GM19463 (cell line): Measurements from ENCODE around the gene NRCAM.

Experiments used
- ATAC-seq: cut with Tn5 transposase; IDR thresholded peaks from one replicate; pipeline ENCODE4 v1.9.1; 2021; ENCODE audit warnings: mild to moderate bottlenecking, moderate library complexity; ENCODE audit not compliant: unreplicated experiment

Gene NRCAM

GRCh38 chr7:108112683-108113082 lies 343.6 kb downstream of the NRCAM start:
- no peak for ATAC-seq

GRCh38 chr7:108109221-108109908 lies 346.9 kb downstream of the NRCAM start:
- ATAC-seq, result peak; percentile 75

- ATAC-seq, result no peak
These were observed 348.1 kb downstream of the NRCAM start for GRCh38 chr7:108108131-108108530.

- ATAC-seq, result no peak
These were observed 351.9 kb downstream of the NRCAM start for GRCh38 chr7:108104324-108104723.

GRCh38 chr7:108103558-108104298 lies 352.5 kb downstream of the NRCAM start:
- ATAC-seq, result no peak

GRCh38 chr7:108102671-108103312 lies 353.4 kb downstream of the NRCAM start:
- no peak for ATAC-seq

- ATAC-seq, result no peak
These were observed 354.5 kb downstream of the NRCAM start for GRCh38 chr7:108101759-108102158.

- ATAC-seq, result no peak
These were observed 356.5 kb downstream of the NRCAM start for GRCh38 chr7:108099713-108100112.

- no peak for ATAC-seq
These were observed 358.5 kb downstream of the NRCAM start for GRCh38 chr7:108097703-108098102.
